GM12878 (cell line): ENCODE results near the gene AMELX. TPM values are rescaled to one million over a fixed set of nuclear protein-coding genes. Genes with fewer than 3 reads are reported as not detected.

ENCODE experiments used
- ATAC-seq: fragments of 200-7000 bp; cut with Tn5 transposase; 3 replicates; pipeline ENCODE4 v1.9.1; 2020; ENCODE audit warnings: mild to moderate bottlenecking, moderate library complexity
- BruUV-seq: library from RNA; stranded (reverse); fragments of 400-500 nt; replicated peaks from 2 replicates; lab custom pipeline; 2021; lab: Mats Ljungman, UMichigan
- CTCF ChIA-PET: fragments of 300-600 bp; sonication (Branson Sonifier 250); formaldehyde crosslinking; extraction: SDS; loops from one replicate; lab custom pipeline; 2021; ENCODE audit warnings: inconsistent platforms; lab: Yijun Ruan, JAX
- POLR2A ChIA-PET: fragments of 350-600 bp; formaldehyde crosslinking; extraction: SDS; loops from one replicate; lab custom pipeline; 2021; ENCODE audit warnings: inconsistent platforms; lab: Charles Lee
- RAD21 ChIA-PET: fragments of 300-600 bp; sonication (Branson Sonifier 250); formaldehyde crosslinking; loops from one replicate; lab custom pipeline; 2023; ENCODE audit warnings: antibody characterized with exemption; ENCODE audit not compliant: unreplicated experiment; lab: Charles Lee
- SMC1A ChIA-PET: fragments of 300-600 bp; sonication (Branson Sonifier 250); formaldehyde crosslinking; loops from one replicate; lab custom pipeline; 2023; ENCODE audit not compliant: unreplicated experiment, uncharacterized antibody; lab: Charles Lee
- DNase-seq: peaks from one replicate; pipeline ENCODE4 v3.0.0-alpha.2; 2011; ENCODE audit warnings: low read depth, low spot score
- FAIRE-seq: peaks from 3 replicates; lab custom pipeline; 2011; peaks lifted over from hg19 to GRCh38; lab: Jason Lieb, UNC
- H2AFZ ChIP-seq: 2 replicates; pipeline ENCODE4 v1.6.0; 2011; ENCODE audit warnings: low read depth, low read length, control low read depth; ENCODE audit not compliant: control insufficient read depth
- H3K27ac ChIP-seq: 2 replicates; pipeline ENCODE4 v1.5.1; 2011; ENCODE audit warnings: control low read depth; ENCODE audit not compliant: control insufficient read depth, insufficient read depth
- H3K27me3 ChIP-seq, 2 experiments: replicated peaks in 1 of 2; 2 replicates each; pipeline versions ENCODE4 v1.6.0 to v1.6.1; 2011; ENCODE audit warnings: low read length in 1 of 2; ENCODE audit not compliant: control insufficient read depth in 2 of 2, insufficient read depth in 2 of 2
- H3K36me3 ChIP-seq, 2 experiments: 2 replicates each; pipeline ENCODE4 v1.5.1; 2011; ENCODE audit warnings: low read length in 1 of 2; ENCODE audit not compliant: control insufficient read depth in 2 of 2, insufficient read depth in 2 of 2
- H3K4me1 ChIP-seq: 2 replicates; pipeline ENCODE4 v1.6.1; 2011; ENCODE audit warnings: mild to moderate bottlenecking, low read length, moderate library complexity, mixed read lengths; ENCODE audit not compliant: control insufficient read depth, insufficient read depth
- H3K4me2 ChIP-seq: 2 replicates; pipeline ENCODE4 v1.6.0; 2011; ENCODE audit warnings: control low read depth; ENCODE audit not compliant: control insufficient read depth, insufficient read depth
- H3K4me3 ChIP-seq: fragments of 200-600 bp; sonication (generic); 2 replicates; pipeline ENCODE4 v1.5.1; 2016
- H3K79me2 ChIP-seq: 2 replicates; pipeline ENCODE4 v1.6.0; 2011; ENCODE audit warnings: low read length; ENCODE audit not compliant: control insufficient read depth, insufficient read depth
- H3K9ac ChIP-seq: 2 replicates; pipeline ENCODE4 v1.8.0; 2011; ENCODE audit warnings: low read length, control low read depth, mixed read lengths; ENCODE audit not compliant: control insufficient read depth, insufficient read depth
- H3K9me3 ChIP-seq: replicated peaks from 3 replicates; pipeline ENCODE4 v1.5.1; 2011; ENCODE audit warnings: mild to moderate bottlenecking, low read length; ENCODE audit not compliant: control insufficient read depth, insufficient read depth
- H4K20me1 ChIP-seq: 2 replicates; pipeline ENCODE4 v1.6.0; 2011; ENCODE audit not compliant: control insufficient read depth, insufficient read depth
- CREB1 ChIP-seq: IDR thresholded peaks from 2 replicates; pipeline ENCODE4 v1.6.1; 2012; ENCODE audit warnings: low read depth, mild to moderate bottlenecking, inconsistent platforms
- JUNB ChIP-seq: IDR thresholded peaks from 2 replicates; pipeline ENCODE4 v1.6.1; 2016; ENCODE audit warnings: antibody characterized with exemption, mild to moderate bottlenecking
- MYB ChIP-seq: fragments of 150-350 bp; IDR thresholded peaks from 2 replicates; pipeline ENCODE4 v1.6.1; 2014; ENCODE audit warnings: mild to moderate bottlenecking, low read depth, low read length, borderline replicate concordance
- RAD21 ChIP-seq: IDR thresholded peaks from 2 replicates; pipeline ENCODE4 v1.6.1; 2011; ENCODE audit warnings: mild to moderate bottlenecking, low read depth, low read length, moderate library complexity; ENCODE audit not compliant: insufficient read depth
- RB1 ChIP-seq: fragments of 450-650 bp; formaldehyde crosslinking; IDR thresholded peaks from 2 replicates; pipeline ENCODE4 v1.6.1; 2017; ENCODE audit warnings: mild to moderate bottlenecking, borderline replicate concordance
- RBBP5 ChIP-seq: fragments of 200-600 bp; sonication (generic); conservative IDR thresholded peaks from 2 replicates; pipeline ENCODE4 v1.6.1; 2016
- SMARCA5 ChIP-seq: fragments of 450-650 bp; IDR thresholded peaks from 2 replicates; pipeline ENCODE4 v1.6.1; 2017; ENCODE audit warnings: mild to moderate bottlenecking
- ZNF24 ChIP-seq: fragments of 450-650 bp; IDR thresholded peaks from 2 replicates; pipeline ENCODE4 v1.6.1; 2017; ENCODE audit warnings: antibody characterized with exemption, mild to moderate bottlenecking
- WGBS: methylation state at CpG from one replicate; pipeline ENCODE4 v1.1.6; 2016; ENCODE audit warnings: low lambda C conversion rate; ENCODE audit not compliant: insufficient replicate concordance, insufficient coverage; ENCODE audit errors: missing lambda C conversion rate; 5-methylcytosine and 5-hydroxymethylcytosine counted together
- in situ Hi-C: fragments of 300-500 bp; cut with MboI; formaldehyde crosslinking; loops from 9 replicates; pipeline ENCODE4 v1.14.3; 2018; ENCODE audit warnings: mixed read lengths
- intact Hi-C: fragments of 100-400 bp; cut with micrococcal nuclease; formaldehyde crosslinking; loops from one replicate; pipeline ENCODE4 v1.14.2; 2022; ENCODE audit not compliant: unreplicated experiment
- polyA plus RNA-seq, 11 experiments: library from polyadenylated mRNA; depleted of rRNA in 4 of 11; unstranded in 6 of 11; stranded (reverse) in 5 of 11; fragments of >200 nt; fragmentation: Nextera tagmentation in 4 of 11; fragmentation: Illumina TruSeq in 1 of 11; extraction: Ambion mirVana in 4 of 11; extraction: Trizol in 1 of 11; gene quantifications; 1 replicate in 1 of 11; 2 replicates in 10 of 11; pipeline versions ENCODE4 v1.2.1 to v1.2.3, GENCODE V29; 2011 to 2016; ENCODE audit warnings: inconsistent platforms in 2 of 11, missing spikeins in 2 of 11, low read depth in 1 of 11
- total RNA-seq, 4 experiments: library from RNA; depleted of rRNA in 3 of 4; stranded (reverse); fragments of >200 nt in 3 of 4; fragmentation: Illumina TruSeq in 1 of 4; extraction: Trizol in 1 of 4; gene quantifications; 2 replicates each; pipeline versions ENCODE4 v1.2.1 to v1.2.3, GENCODE V29; 2013 to 2021
- TF ChIP-seq, protein P1 (sequence below): fragments of 450-650 bp; IDR thresholded peaks from 2 replicates; pipeline ENCODE4 v1.6.1; 2017; ENCODE audit warnings: mild to moderate bottlenecking

The AMELX gene
- total and polyA plus RNA-seq, 10 of the 15 experiments (the other 5 are each of a cell fraction or from before 2014, with no cell fraction given), result not detected

GRCh38 chrX:11349020-11349419 is 55.8 kb downstream of the AMELX start:
- Histone ChIP-seq H3K79me2 (no peaks in the 10 kb centered on the region), H3K4me1 (peaks cover 6% of the 10 kb centered on the region; the same call in 1 of the 2 replicates), H3K27me3 (no peaks in the 10 kb centered on the region), H3K9me3 (no peaks in the 10 kb centered on the region), H3K4me3 (no peak overlapping the region), H4K20me1 (no peaks in the 10 kb centered on the region), H3K4me2 (no peak overlapping the region), H2AFZ (no peak overlapping the region), H3K9ac (no peak overlapping the region), H3K27ac (no peak overlapping the region), H3K36me3 (no peaks in the 10 kb centered on the region)
- intact Hi-C loops, result no loop called here
- DNase-seq (no peak), ATAC-seq (no peak), FAIRE-seq (no peak)
- ChIA-PET SMC1A (no interaction called here), POLR2A (no interaction called here), RAD21 (no interaction called here), CTCF (no interaction called here)
- BruUV-seq, result no TSS peak
- in situ Hi-C loops, result no loop called here
- no peak for TF ChIP-seq JUNB
- no peak for TF ChIP-seq CREB1
- TF ChIP-seq ZNF24, result no peak
- TF ChIP-seq RB1, result no peak
- no peak for TF ChIP-seq RAD21
- no peak for TF ChIP-seq MYB
- no peak for TF ChIP-seq RBBP5
- TF ChIP-seq, protein P1, sequence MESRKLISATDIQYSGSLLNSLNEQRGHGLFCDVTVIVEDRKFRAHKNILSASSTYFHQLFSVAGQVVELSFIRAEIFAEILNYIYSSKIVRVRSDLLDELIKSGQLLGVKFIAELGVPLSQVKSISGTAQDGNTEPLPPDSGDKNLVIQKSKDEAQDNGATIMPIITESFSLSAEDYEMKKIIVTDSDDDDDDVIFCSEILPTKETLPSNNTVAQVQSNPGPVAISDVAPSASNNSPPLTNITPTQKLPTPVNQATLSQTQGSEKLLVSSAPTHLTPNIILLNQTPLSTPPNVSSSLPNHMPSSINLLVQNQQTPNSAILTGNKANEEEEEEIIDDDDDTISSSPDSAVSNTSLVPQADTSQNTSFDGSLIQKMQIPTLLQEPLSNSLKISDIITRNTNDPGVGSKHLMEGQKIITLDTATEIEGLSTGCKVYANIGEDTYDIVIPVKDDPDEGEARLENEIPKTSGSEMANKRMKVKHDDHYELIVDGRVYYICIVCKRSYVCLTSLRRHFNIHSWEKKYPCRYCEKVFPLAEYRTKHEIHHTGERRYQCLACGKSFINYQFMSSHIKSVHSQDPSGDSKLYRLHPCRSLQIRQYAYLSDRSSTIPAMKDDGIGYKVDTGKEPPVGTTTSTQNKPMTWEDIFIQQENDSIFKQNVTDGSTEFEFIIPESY, result no peak
- TF ChIP-seq SMARCA5, result no peak
- 5% methylated on average over 1 of the region's 1 CpG for WGBS
